Measurements from ENCODE around the gene DDR2.
A peak's percentile ranks its signal among the peaks of the same experiment; 100 is the strongest.
"Not testable (repeated sequence)": the region's sequence is repeated elsewhere in the genome, so short reads cannot be mapped to it uniquely, and the experiment has no call there.

DDR2 gene

DNA sequence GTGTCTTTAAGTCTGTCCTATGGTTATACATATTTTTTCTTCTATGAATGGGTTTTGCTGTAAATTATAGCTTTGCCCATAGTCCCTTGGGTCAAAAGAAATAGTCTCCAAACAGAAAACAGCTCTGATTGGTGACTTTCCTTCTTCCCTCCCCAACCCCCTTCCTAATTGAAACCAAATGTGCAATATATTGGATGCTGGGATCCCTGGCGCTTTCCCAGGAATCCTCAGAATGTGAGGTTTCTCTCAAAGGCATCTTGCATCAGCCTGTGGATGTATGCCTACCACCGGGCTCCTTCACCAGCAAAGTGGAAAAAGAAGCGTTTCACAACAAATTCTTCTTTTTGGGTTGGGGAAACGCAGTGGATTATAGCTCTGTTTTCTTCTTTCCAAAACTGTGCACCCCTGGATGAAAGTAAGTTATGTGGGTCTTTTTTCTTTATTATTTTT is at the start of gene DDR2:
Gene DDR2, plus strand, starts transcription at position 248 of the 450 bp plus-strand sequence. CDS start 86,600 bp downstream, outside the sequence.
- DNase-seq (ENCODE audit: low read depth): peak; percentile 93

GRCh38 chr1:162582901-162583300 is 49.4 kb upstream of the DDR2 start:
- DNase-seq (ENCODE audit: low read depth): not testable (repeated sequence)

- not testable (repeated sequence) for DNase-seq (ENCODE audit: low read depth)
Observed at GRCh38 chr1:162585101-162585500, 47.2 kb upstream of the DDR2 start.

DNA sequence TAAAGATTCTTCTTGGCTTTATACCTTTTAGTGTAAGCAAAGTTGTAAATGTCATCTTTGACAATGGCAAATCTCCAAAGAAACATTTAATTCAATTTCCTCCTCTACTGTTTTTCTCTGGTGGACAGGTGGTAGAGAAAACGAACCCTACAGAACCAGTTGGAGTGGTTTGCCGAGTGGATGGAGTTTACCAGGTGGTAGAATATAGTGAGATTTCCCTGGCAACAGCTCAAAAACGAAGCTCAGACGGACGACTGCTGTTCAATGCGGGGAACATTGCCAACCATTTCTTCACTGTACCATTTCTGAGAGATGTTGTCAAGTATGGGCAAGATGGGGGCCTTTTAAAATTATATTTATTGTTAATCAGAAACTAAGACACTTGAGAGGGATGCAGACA is 44.9 kb upstream of the DDR2 start:
- DNase-seq (ENCODE audit: low read depth): no peak

GRCh38 chr1:162587761-162588260 is 44.5 kb upstream of the DDR2 start:
- no peak for DNase-seq (ENCODE audit: low read depth)

DNA sequence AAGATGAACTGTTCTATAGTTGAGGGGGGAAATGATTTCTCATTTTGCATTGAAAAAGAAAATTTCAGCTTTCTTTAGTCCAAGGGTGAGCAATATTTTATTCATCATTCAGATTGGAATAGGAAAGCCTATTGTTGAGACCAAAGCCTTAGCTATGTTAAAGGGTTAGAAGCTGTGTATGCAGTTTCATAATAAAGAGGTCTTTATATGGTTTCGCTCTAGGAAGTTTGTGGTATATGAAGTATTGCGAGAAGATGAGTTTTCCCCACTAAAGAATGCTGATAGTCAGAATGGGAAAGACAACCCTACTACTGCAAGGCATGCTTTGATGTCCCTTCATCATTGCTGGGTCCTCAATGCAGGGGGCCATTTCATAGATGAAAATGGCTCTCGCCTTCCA is 42.2 kb upstream of the DDR2 start:
- DNase-seq (ENCODE audit: low read depth): no peak

DNA sequence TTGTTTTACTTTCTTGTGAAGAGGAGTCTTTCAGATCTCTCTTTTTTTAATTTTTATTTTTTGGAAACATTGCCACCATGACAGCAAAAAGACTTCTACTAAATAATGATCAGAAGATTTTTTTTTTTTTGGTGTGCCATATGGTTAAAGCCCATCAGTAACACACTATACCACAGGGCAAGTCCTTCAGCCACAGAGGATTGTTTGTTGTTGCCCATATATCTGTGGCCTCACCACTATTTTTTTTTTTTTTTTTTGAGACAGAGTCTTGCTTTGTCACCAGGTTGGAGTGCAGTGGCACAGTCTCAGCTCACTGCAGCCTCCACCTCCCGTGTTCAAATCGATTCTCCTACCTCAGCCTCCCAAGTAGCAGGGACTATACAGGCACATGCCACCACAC is 41.6 kb upstream of the DDR2 start:
- DNase-seq (ENCODE audit: low read depth): no peak

- no peak for DNase-seq (ENCODE audit: low read depth)
Observed at GRCh38 chr1:162596514-162597170, 35.6 kb upstream of the DDR2 start.

- no peak for DNase-seq (ENCODE audit: low read depth)
Observed at GRCh38 chr1:162599451-162599850, 32.8 kb upstream of the DDR2 start.

DNA sequence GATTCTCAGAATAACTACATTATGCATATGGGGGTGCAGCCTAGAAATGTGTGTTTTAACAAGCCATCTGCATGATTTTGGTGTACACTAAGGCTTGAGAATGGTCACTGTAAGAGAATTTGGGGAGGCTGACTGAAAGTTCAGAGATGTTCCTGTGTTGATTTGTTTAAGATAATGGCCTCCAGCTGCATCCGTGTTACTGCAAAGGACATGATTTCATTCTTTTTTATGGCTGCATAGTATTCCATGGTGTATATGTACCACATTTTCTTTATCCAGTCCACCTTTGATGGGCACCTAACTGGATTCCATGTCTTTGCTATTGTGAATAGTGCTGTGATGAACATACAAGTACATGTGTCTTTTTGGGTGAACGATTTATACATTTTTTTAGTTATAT is 29.1 kb upstream of the DDR2 start:
- DNase-seq (ENCODE audit: low read depth): not testable (repeated sequence)

- peak; percentile 27 for DNase-seq (ENCODE audit: low read depth)
Observed at GRCh38 chr1:162605225-162605927, 26.9 kb upstream of the DDR2 start.

DNA sequence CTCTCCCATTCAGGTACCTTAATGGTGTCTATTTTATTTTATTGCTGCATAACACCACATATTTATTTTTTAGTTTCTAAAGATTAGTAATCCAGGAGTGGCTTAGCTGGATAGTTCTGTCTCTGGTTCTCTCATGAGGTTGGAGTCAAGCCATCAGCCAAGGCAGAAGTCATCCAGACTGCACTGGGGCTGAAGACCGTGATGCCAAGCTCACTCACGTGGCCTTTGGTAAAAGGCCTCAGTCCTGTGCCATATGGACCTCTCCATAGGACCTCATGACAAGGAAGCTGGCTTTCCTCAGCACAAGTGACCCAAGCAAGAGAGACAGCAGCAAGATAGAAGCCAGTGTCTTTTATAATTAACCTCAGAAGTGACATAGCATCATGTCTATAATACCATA is 23.0 kb upstream of the DDR2 start:
- DNase-seq (ENCODE audit: low read depth): no peak

GRCh38 chr1:162612606-162613400 is 19.5 kb upstream of the DDR2 start:
- no peak for DNase-seq (ENCODE audit: low read depth)

GRCh38 chr1:162616848-162617247 is 15.4 kb upstream of the DDR2 start:
- no peak for DNase-seq (ENCODE audit: low read depth)

GRCh38 chr1:162617513-162617912 is 14.8 kb upstream of the DDR2 start:
- no peak for DNase-seq (ENCODE audit: low read depth)

GRCh38 chr1:162619076-162619475 is 13.2 kb upstream of the DDR2 start:
- DNase-seq (ENCODE audit: low read depth): no peak

GRCh38 chr1:162621256-162621655 is 11.0 kb upstream of the DDR2 start:
- DNase-seq (ENCODE audit: low read depth): no peak

DNA sequence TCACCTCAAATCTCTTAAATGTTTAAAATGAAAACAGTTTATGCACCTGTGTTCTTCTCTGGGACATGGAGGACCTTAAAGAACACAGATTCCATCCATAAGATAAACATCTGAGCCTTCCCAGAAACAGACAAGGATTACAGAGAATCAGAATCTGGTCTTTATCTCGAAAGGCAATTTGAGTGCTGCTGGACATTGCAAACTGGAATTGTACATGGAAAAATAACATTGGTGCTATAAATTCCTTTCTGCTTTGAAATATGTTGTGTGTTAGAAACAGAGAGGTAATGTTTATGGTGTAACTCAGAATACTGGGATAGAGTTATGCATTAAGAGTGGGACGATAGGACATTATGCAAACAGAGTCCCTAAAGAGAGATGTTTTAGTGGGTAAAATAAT is 6.6 kb upstream of the DDR2 start:
- no peak for DNase-seq (ENCODE audit: low read depth)

- DNase-seq (ENCODE audit: low read depth): no peak
Observed at GRCh38 chr1:162626094-162626493, 6.2 kb upstream of the DDR2 start.

GRCh38 chr1:162626761-162627160 is 5.5 kb upstream of the DDR2 start:
- no peak for DNase-seq (ENCODE audit: low read depth)

GRCh38 chr1:162627662-162628296 is 4.5 kb upstream of the DDR2 start:
- DNase-seq (ENCODE audit: low read depth): no peak

DNA sequence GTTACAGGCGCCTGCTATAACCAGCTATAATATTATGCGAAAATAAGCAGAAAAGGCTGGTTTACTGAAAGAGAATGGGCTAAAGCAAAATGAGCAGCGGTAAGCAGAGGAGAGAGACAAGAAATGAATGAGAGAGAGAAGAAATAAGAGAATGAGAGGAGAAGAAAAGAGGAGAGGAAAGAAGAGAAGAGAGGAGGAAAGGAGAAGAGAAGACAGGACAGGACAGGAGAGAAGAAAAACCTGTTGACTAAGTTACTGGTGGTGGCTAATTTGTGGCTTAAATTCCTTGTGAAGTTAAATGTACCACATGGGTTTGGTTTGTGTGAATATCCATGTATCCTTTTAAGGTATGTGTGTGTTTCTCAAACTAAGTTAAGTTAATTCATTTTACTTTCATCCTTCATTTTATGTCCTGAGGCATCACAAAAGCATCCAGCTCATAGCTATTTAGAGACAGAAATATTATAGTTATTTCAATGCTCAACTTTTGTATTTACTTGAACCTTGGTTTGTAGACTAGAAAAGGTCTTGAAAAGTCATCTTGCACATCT is 3.1 kb upstream of the DDR2 start:
- no peak for DNase-seq (ENCODE audit: low read depth)

All from HS-27A (cell line).